Astrocyte (in vitro differentiated cells and primary cell): ENCODE data around the gene CAP1. TPM values are rescaled to one million over a fixed set of nuclear protein-coding genes. Genes with fewer than 3 reads are reported as not detected.

Source experiments
- DNase-seq: peaks from one replicate; pipeline ENCODE4 v3.0.0-alpha.2; 2010; ENCODE audit warnings: low read depth
- FAIRE-seq: peaks from 2 replicates; lab custom pipeline; 2011; peaks lifted over from hg19 to GRCh38; lab: Jason Lieb, UNC
- H2AFZ ChIP-seq: 2 replicates; pipeline ENCODE4 v1.6.0; 2012; ENCODE audit warnings: low read depth, low read length, inconsistent platforms
- H3K27ac ChIP-seq: 2 replicates; pipeline ENCODE4 v1.5.1; 2011; ENCODE audit warnings: low read depth, low read length, inconsistent platforms
- H3K27me3 ChIP-seq: 2 replicates; pipeline ENCODE4 v1.6.0; 2011; ENCODE audit warnings: low read length, inconsistent platforms; ENCODE audit not compliant: insufficient read depth
- H3K36me3 ChIP-seq: 2 replicates; pipeline ENCODE4 v1.5.1; 2011; ENCODE audit warnings: low read length, inconsistent platforms; ENCODE audit not compliant: insufficient read depth
- H3K4me1 ChIP-seq: 2 replicates; pipeline ENCODE4 v1.5.1; 2011; ENCODE audit warnings: low read length, inconsistent platforms; ENCODE audit not compliant: insufficient read depth
- H3K4me2 ChIP-seq: 2 replicates; pipeline ENCODE4 v1.6.0; 2012; ENCODE audit warnings: low read length, inconsistent platforms
- H3K4me3 ChIP-seq: 2 replicates; pipeline ENCODE4 v1.5.1; 2011; ENCODE audit warnings: low read depth, mild to moderate bottlenecking, low read length, inconsistent platforms; ENCODE audit not compliant: insufficient read depth
- H3K79me2 ChIP-seq: 2 replicates; pipeline ENCODE4 v1.6.0; 2012; ENCODE audit warnings: mild to moderate bottlenecking, low read length, inconsistent platforms; ENCODE audit not compliant: insufficient read depth
- H3K9ac ChIP-seq: 2 replicates; pipeline ENCODE4 v1.6.0; 2012; ENCODE audit warnings: mild to moderate bottlenecking, low read length, inconsistent platforms
- H3K9me3 ChIP-seq: 2 replicates; pipeline ENCODE4 v1.5.1; 2012; ENCODE audit warnings: low read depth, mild to moderate bottlenecking, low read length, inconsistent platforms; ENCODE audit not compliant: insufficient read depth
- H4K20me1 ChIP-seq: 2 replicates; pipeline ENCODE4 v1.6.0; 2012; ENCODE audit warnings: low read length, inconsistent platforms; ENCODE audit not compliant: insufficient read depth
- H3K27ac Mint-ChIP-seq: one replicate; pipeline ENCODE4 v1.8.0; 2021; ENCODE audit warnings: mild to moderate bottlenecking, mixed read lengths; ENCODE audit not compliant: unreplicated experiment
- H3K27me3 Mint-ChIP-seq: one replicate; pipeline ENCODE4 v1.8.0; 2021; ENCODE audit warnings: low read depth, mixed read lengths; ENCODE audit not compliant: unreplicated experiment
- H3K36me3 Mint-ChIP-seq: one replicate; pipeline ENCODE4 v1.8.0; 2021; ENCODE audit warnings: low read depth, mixed read lengths; ENCODE audit not compliant: unreplicated experiment
- H3K4me1 Mint-ChIP-seq: one replicate; pipeline ENCODE4 v1.8.0; 2021; ENCODE audit warnings: low read depth, mixed read lengths; ENCODE audit not compliant: unreplicated experiment
- H3K4me3 Mint-ChIP-seq: one replicate; pipeline ENCODE4 v1.8.0; 2021; ENCODE audit warnings: mild to moderate bottlenecking, moderate library complexity, mixed read lengths; ENCODE audit not compliant: unreplicated experiment
- H3K9me3 Mint-ChIP-seq: one replicate; pipeline ENCODE4 v1.8.0; 2021; ENCODE audit warnings: mild to moderate bottlenecking, mixed read lengths; ENCODE audit not compliant: unreplicated experiment
- CTCF ChIP-seq: IDR thresholded peaks from 2 replicates; pipeline ENCODE4 v1.5.1; 2011; ENCODE audit warnings: low read depth, mild to moderate bottlenecking, inconsistent platforms, low read length, moderate library complexity; ENCODE audit not compliant: insufficient read depth
- EZH2 ChIP-seq: IDR thresholded peaks from 2 replicates; pipeline ENCODE4 v1.6.1; 2012; ENCODE audit warnings: mild to moderate bottlenecking, low read length, inconsistent platforms; ENCODE audit not compliant: insufficient read depth
- total RNA-seq: library from RNA; stranded (reverse); gene quantifications from 2 replicates; pipeline ENCODE4 v1.2.1, GENCODE V29; 2021

CAP1 gene
- total RNA-seq, 1 donor from 2014 or later = 930 TPM

GRCh38 chr1:40045766-40046165, 5.2 kb downstream of the CAP1 start:
- Mint-ChIP-seq H3K9me3 (no peaks in the 10 kb centered on the region), H3K4me1 (peaks cover 42% of the 10 kb centered on the region), H3K27me3 (no peaks in the 10 kb centered on the region), H3K27ac (peak overlapping the region; percentile 14), H3K36me3 (peaks cover 8% of the 10 kb centered on the region), H3K4me3 (peak overlapping the region; percentile 70)
- FAIRE-seq (no peak), DNase-seq (no peak)
- Histone ChIP-seq H3K27ac (no peak overlapping the region), H3K4me3 (no peak overlapping the region), H3K9ac (no peak overlapping the region), H3K9me3 (no peaks in the 10 kb centered on the region), H3K4me1 (peaks cover 38% of the 10 kb centered on the region), H4K20me1 (peaks cover 98% of the 10 kb centered on the region), H3K79me2 (peaks cover 98% of the 10 kb centered on the region), H2AFZ (no peak overlapping the region), H3K36me3 (peaks cover 14% of the 10 kb centered on the region), H3K4me2 (peak overlapping the region; percentile 68), H3K27me3 (no peaks in the 10 kb centered on the region)
- TF ChIP-seq EZH2 = no peak
- no peak for TF ChIP-seq CTCF

- H3K36me3 Mint-ChIP-seq = peaks cover 8% of the 10 kb centered on the region
- H3K4me3 Mint-ChIP-seq = no peak overlapping the region
- no peak overlapping the region for H3K27ac Mint-ChIP-seq
- H3K9me3 Mint-ChIP-seq = no peaks in the 10 kb centered on the region
- H3K27me3 Mint-ChIP-seq = no peaks in the 10 kb centered on the region
- peaks cover 46% of the 10 kb centered on the region for H3K4me1 Mint-ChIP-seq
- DNase-seq (no peak), FAIRE-seq (no peak)
- peak overlapping the region; percentile 0 for H3K27ac ChIP-seq
- peaks cover 29% of the 10 kb centered on the region for H3K4me1 ChIP-seq
- no peak overlapping the region for H2AFZ ChIP-seq
- H3K9ac ChIP-seq = no peak overlapping the region
- H3K36me3 ChIP-seq = peaks cover 17% of the 10 kb centered on the region
- no peaks in the 10 kb centered on the region for H3K9me3 ChIP-seq
- peaks cover 98% of the 10 kb centered on the region for H4K20me1 ChIP-seq
- H3K79me2 ChIP-seq = peaks cover 98% of the 10 kb centered on the region
- H3K4me3 ChIP-seq = no peak overlapping the region
- no peaks in the 10 kb centered on the region for H3K27me3 ChIP-seq
- TF ChIP-seq CTCF (no peak), EZH2 (no peak)
- peak overlapping the region; percentile 1 for H3K4me2 ChIP-seq
Measured at GRCh38 chr1:40047276-40047675, 6.7 kb downstream of the CAP1 start.

- Mint-ChIP-seq H3K4me1 (peaks cover 41% of the 10 kb centered on the region), H3K27ac (no peak overlapping the region), H3K9me3 (no peaks in the 10 kb centered on the region), H3K4me3 (peak overlapping the region; percentile 27), H3K27me3 (no peaks in the 10 kb centered on the region), H3K36me3 (peaks cover 8% of the 10 kb centered on the region)
- H3K4me3 ChIP-seq = no peak overlapping the region
- peak overlapping the region; percentile 0 for H3K27ac ChIP-seq
- TF ChIP-seq CTCF (no peak), EZH2 (no peak)
- no peak overlapping the region for H2AFZ ChIP-seq
- no peak overlapping the region for H3K9ac ChIP-seq
- no peak overlapping the region for H3K4me2 ChIP-seq
- no peak for DNase-seq
- peaks cover 98% of the 10 kb centered on the region for H4K20me1 ChIP-seq
- H3K79me2 ChIP-seq = peaks cover 98% of the 10 kb centered on the region
- H3K9me3 ChIP-seq = no peaks in the 10 kb centered on the region
- peaks cover 13% of the 10 kb centered on the region for H3K36me3 ChIP-seq
- no peaks in the 10 kb centered on the region for H3K27me3 ChIP-seq
- no peak for FAIRE-seq
- H3K4me1 ChIP-seq = peaks cover 25% of the 10 kb centered on the region
Measured at GRCh38 chr1:40047769-40048168, 7.2 kb downstream of the CAP1 start.
